IPS-18a (cell line): ENCODE results near the gene ALPI.

Experiments used
- H3K27ac ChIP-seq: one replicate; pipeline ENCODE4 v1.5.1; 2013; ENCODE audit warnings: low read length
- H3K27me3 ChIP-seq: one replicate; pipeline ENCODE4 v1.6.1; 2013; ENCODE audit warnings: mild to moderate bottlenecking, low read length; ENCODE audit not compliant: control insufficient read depth, insufficient read depth
- H3K36me3 ChIP-seq: one replicate; pipeline ENCODE4 v1.6.1; 2013; ENCODE audit warnings: low read depth, low read length; ENCODE audit not compliant: control insufficient read depth
- H3K4me1 ChIP-seq: one replicate; pipeline ENCODE4 v1.6.1; 2013; ENCODE audit warnings: low read depth, low read length; ENCODE audit not compliant: control insufficient read depth
- H3K4me3 ChIP-seq: one replicate; pipeline ENCODE4 v1.5.1; 2013; ENCODE audit warnings: low read length
- H3K9ac ChIP-seq: one replicate; pipeline ENCODE4 v1.6.1; 2013; ENCODE audit warnings: mild to moderate bottlenecking, low read length, moderate library complexity
- H3K9me3 ChIP-seq: one replicate; pipeline ENCODE4 v1.6.1; 2013; ENCODE audit warnings: low read depth, low read length; ENCODE audit not compliant: control insufficient read depth

Gene ALPI

GRCh38 chr2:232502911-232503808 is 47.2 kb downstream of the ALPI start:
- Histone ChIP-seq H3K27me3 (peaks cover 62% of the 10 kb centered on the region), H3K27ac (no peak overlapping the region), H3K9me3 (no peaks in the 10 kb centered on the region), H3K9ac (no peak overlapping the region), H3K36me3 (no peaks in the 10 kb centered on the region), H3K4me3 (peak overlapping the region; percentile 61), H3K4me1 (peaks cover 5% of the 10 kb centered on the region)

DNA sequence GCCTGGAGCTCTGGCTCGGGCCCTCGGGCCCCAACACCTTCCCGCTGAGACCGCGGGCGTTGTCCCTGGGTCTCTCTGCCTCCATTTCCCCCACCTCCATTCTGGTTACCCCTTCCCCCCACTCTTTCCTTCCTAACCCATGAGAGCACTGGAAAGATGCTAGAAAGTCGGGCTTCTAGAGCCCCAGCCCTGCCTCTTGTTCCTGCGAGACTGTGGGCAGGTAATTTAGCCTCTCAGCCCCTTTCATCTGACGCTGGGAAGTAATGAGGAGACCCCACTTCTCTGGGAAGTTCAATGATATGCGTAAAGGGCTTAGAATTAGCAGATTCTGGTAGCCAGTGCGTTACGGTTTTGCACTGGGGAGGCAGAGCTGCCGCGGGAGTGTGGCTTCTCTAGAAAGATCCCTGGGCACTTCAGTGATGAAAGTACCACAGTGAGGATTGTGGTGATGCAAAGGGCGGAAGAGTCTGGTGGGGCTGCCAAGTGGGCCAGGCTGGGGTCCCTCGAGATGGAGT is 47.9 kb downstream of the ALPI start:
- H3K9me3 ChIP-seq: no peaks in the 10 kb centered on the region
- peaks cover 62% of the 10 kb centered on the region for H3K27me3 ChIP-seq
- H3K4me3 ChIP-seq: peak overlapping the region; percentile 61
- H3K36me3 ChIP-seq: no peaks in the 10 kb centered on the region
- H3K9ac ChIP-seq: no peak overlapping the region
- peaks cover 5% of the 10 kb centered on the region for H3K4me1 ChIP-seq
- no peak overlapping the region for H3K27ac ChIP-seq

- H3K9me3 ChIP-seq: no peaks in the 10 kb centered on the region
- no peak overlapping the region for H3K4me3 ChIP-seq
- H3K9ac ChIP-seq: no peak overlapping the region
- peaks cover 62% of the 10 kb centered on the region for H3K27me3 ChIP-seq
- peaks cover 5% of the 10 kb centered on the region for H3K4me1 ChIP-seq
- H3K36me3 ChIP-seq: no peaks in the 10 kb centered on the region
- no peak overlapping the region for H3K27ac ChIP-seq
Observed at GRCh38 chr2:232504438-232504837, 48.5 kb downstream of the ALPI start.

DNA sequence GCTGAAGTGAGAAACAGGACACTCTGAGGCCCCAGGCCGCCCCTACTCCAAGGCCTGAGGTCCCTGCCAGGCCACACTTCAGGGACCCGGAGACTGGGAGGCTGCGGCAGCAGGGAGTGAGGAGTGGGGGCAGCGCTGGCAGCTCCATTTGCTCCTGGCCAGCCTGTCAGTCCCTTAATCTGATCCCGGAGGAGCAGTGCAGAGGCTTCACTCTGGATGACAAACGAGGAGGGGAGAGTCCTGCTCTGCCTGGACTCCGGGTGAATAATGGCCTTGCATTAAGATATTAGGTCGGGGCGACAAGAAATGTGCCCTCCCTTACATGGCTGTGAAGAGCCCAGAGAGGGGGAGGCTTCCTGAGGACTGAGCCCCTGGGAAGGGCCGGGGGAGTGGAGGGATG is 49.9 kb downstream of the ALPI start:
- H3K9ac ChIP-seq: no peak overlapping the region
- no peak overlapping the region for H3K27ac ChIP-seq
- H3K36me3 ChIP-seq: no peaks in the 10 kb centered on the region
- peaks cover 5% of the 10 kb centered on the region for H3K4me1 ChIP-seq
- no peaks in the 10 kb centered on the region for H3K9me3 ChIP-seq
- H3K4me3 ChIP-seq: no peak overlapping the region
- H3K27me3 ChIP-seq: peaks cover 56% of the 10 kb centered on the region

DNA sequence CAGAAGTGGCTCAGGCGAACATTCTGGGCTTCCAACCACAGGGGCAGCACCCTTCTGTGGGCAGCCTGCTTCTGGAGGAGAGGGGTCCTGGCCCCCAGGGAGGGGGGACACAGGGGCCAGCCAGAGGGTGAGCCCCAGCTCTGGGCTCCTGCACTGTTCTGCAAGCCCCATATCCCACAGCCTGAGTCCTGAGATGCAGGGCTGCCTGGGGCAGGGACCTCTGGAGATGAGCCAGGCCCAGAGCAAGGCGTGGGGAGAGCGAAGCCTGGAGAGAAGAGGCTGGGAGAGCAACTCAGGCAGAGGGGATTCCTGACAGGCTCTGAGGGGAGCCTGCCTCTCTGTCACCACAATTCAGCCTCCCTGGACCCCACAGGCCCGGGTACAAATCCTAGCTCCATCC is 50.8 kb downstream of the ALPI start:
- Histone ChIP-seq H3K9ac (no peak overlapping the region), H3K4me1 (peaks cover 3% of the 10 kb centered on the region), H3K4me3 (no peak overlapping the region), H3K36me3 (no peaks in the 10 kb centered on the region), H3K27me3 (peaks cover 53% of the 10 kb centered on the region), H3K9me3 (no peaks in the 10 kb centered on the region), H3K27ac (no peak overlapping the region)

- H3K36me3 ChIP-seq: no peaks in the 10 kb centered on the region
Observed at GRCh38 chr2:232508251-232508650, 52.3 kb downstream of the ALPI start.

More at GRCh38 chr2:232508251-232508650, 52.3 kb downstream of the ALPI start:
- no peak overlapping the region for H3K27ac ChIP-seq
- H3K9ac ChIP-seq: no peak overlapping the region
- H3K27me3 ChIP-seq: peaks cover 40% of the 10 kb centered on the region
- H3K4me3 ChIP-seq: no peak overlapping the region
- no peaks in the 10 kb centered on the region for H3K4me1 ChIP-seq
- H3K9me3 ChIP-seq: no peaks in the 10 kb centered on the region
